ENCODE data around the gene SALL4. TPM values are rescaled to one million over a fixed set of nuclear protein-coding genes. Genes with fewer than 3 reads are reported as not detected.
"Not testable (repeated sequence)": the region's sequence is repeated elsewhere in the genome, so short reads cannot be mapped to it uniquely, and the experiment has no call there.

SALL4 gene
- total RNA-seq, 2 experiments from 2014 or later, result not detected

DNA sequence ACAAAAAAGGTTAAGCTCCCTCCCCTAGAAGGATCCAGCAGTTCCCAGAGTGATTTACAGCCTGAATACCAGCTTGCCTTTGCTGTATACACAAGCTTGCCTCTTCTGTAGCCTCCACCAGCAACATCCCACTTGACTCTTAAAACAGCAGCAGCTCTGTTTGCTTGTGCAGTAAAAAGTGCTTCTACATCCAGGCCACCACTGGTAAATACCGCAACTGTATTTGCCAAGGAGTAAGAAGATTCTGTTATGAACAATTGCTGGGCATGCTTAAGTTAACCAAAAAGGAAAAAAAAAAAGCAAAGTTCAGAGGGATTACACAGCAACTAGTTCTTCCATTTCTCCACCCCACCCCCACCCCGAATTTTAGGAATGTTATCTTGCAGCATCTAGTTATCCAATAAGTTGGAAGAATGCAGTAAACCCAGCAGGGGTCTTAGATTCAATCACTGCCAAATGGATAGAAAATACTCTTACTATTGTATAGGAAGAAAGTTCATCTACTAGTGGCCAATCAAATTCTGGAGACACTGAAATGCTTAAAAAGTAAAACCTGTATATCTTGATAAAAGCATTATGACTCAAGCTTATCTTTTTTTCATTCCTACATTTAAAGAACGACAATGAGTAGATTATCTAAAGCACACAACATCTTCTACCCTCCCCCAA is 4.8 kb downstream of the SALL4 start:
- Mint-ChIP-seq H3K4me3 (no peak overlapping the region), H3K36me3 (ENCODE audit: low read depth) (no peaks in the 10 kb centered on the region), H3K27me3 (peaks cover 47% of the 10 kb centered on the region), H3K4me1 (peaks cover 6% of the 10 kb centered on the region), H3K9me3 (no peaks in the 10 kb centered on the region), H3K27ac (no peak overlapping the region)
- DNase-seq, result no peak
- POLR2A ChIA-PET, result no interaction called here
- CTCF ChIA-PET, result interaction anchor here (0.7 to 1.7 kb wide), 3 partner anchors 13 to 809 kb away, joined by 3 to 4 read pairs (median 3); no protein-coding TSS in a partner anchor

- H3K27ac Mint-ChIP-seq, result no peak overlapping the region
- peaks cover 6% of the 10 kb centered on the region for H3K4me1 Mint-ChIP-seq
- no peak for DNase-seq
- ChIA-PET POLR2A (no interaction called here), CTCF (interaction anchor here (1.2 to 1.7 kb wide), 2 partner anchors 11 to 287 kb away, joined by 3 read pairs; no protein-coding TSS in a partner anchor)
- H3K36me3 Mint-ChIP-seq (ENCODE audit: low read depth), result no peaks in the 10 kb centered on the region
- peaks cover 40% of the 10 kb centered on the region for H3K27me3 Mint-ChIP-seq
- H3K9me3 Mint-ChIP-seq, result no peaks in the 10 kb centered on the region
- no peak overlapping the region for H3K4me3 Mint-ChIP-seq
Observed at GRCh38 chr20:51796340-51796739, 6.0 kb downstream of the SALL4 start.

- no peaks in the 10 kb centered on the region for H3K4me1 Mint-ChIP-seq
- ChIA-PET POLR2A (no interaction called here), CTCF (no interaction called here)
- no peak overlapping the region for H3K4me3 Mint-ChIP-seq
- H3K36me3 Mint-ChIP-seq (ENCODE audit: low read depth), result no peaks in the 10 kb centered on the region
- H3K27me3 Mint-ChIP-seq, result peaks cover 12% of the 10 kb centered on the region
- no peak overlapping the region for H3K27ac Mint-ChIP-seq
- DNase-seq, result no peak
- no peaks in the 10 kb centered on the region for H3K9me3 Mint-ChIP-seq
Observed at GRCh38 chr20:51792960-51793359, 9.4 kb downstream of the SALL4 start.

DNA sequence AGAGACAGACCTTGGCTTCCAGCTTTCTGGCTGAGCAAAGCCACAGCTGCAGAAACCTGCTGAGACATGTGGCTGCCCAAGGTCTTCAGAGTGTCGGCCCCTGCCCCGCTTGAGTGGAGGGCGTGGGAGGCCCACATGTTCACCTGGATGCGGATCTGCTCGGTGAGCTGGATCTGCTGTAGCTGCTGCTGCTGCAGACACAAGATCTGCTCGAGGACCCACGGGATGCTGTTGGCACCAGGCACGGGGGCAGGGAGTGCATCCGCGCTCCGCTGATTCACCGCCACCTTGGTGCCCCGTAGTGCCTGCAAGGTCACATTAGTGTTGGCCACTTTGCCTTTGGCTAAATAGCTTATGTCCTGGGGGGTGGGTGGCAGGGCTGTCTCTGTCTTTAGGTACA is 10.7 kb downstream of the SALL4 start:
- Mint-ChIP-seq H3K36me3 (ENCODE audit: low read depth) (no peaks in the 10 kb centered on the region), H3K27ac (no peak overlapping the region), H3K4me1 (no peaks in the 10 kb centered on the region), H3K4me3 (no peak overlapping the region), H3K9me3 (no peaks in the 10 kb centered on the region), H3K27me3 (no peaks in the 10 kb centered on the region)
- ChIA-PET POLR2A (no interaction called here), CTCF (interaction anchor here (1.3 kb wide), 1 partner anchor 8 kb away, joined by 4 read pairs; no protein-coding TSS in a partner anchor)
- no peak for DNase-seq

DNA sequence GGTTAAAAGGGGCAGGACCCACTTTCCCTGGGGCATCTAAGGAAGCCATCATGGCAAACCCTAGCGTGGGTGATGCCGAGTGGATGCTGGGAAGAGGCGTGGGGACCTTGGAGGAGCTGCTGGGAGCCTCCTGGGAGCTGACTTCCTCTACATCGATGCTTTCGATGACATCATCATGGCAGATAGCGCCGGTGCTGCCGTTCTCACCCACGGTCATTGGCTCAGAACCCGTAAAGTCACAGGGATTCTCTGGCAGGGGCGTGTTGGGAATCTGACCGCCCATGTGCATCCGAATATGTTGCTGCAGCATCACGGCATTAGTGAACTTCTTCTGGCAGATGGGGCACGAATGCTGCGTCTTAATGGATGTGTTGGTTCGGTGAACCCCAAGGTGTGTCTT is 12.1 kb downstream of the SALL4 start:
- ChIA-PET CTCF (interaction anchor here (0.5 kb wide), 1 partner anchor 1713 kb away, joined by 5 read pairs; no protein-coding TSS in a partner anchor), POLR2A (no interaction called here)
- no peaks in the 10 kb centered on the region for H3K27me3 Mint-ChIP-seq
- no peaks in the 10 kb centered on the region for H3K9me3 Mint-ChIP-seq
- no peak overlapping the region for H3K27ac Mint-ChIP-seq
- H3K4me3 Mint-ChIP-seq, result no peak overlapping the region
- no peaks in the 10 kb centered on the region for H3K36me3 Mint-ChIP-seq (ENCODE audit: low read depth)
- H3K4me1 Mint-ChIP-seq, result no peaks in the 10 kb centered on the region
- DNase-seq, result no peak

DNA sequence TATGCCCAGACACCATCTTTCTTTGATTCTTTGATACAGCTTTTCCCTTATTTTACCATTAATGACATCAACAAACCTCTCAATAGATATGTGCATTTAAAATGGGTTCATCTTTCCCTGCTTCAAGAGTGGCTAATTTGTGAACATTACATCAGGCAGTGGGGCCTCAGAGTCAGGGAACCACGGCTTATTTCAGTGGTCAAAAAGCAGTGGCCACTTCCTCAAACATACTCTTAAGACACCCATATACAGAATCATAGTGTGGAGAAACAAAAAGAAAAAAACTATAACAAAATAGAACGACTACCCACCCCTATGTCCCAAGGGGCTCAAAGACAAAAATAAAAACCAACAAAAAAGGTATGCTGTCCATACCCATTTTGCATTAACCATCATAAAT is 12.9 kb downstream of the SALL4 start:
- no peak overlapping the region for H3K27ac Mint-ChIP-seq
- H3K36me3 Mint-ChIP-seq (ENCODE audit: low read depth), result no peaks in the 10 kb centered on the region
- no peaks in the 10 kb centered on the region for H3K4me1 Mint-ChIP-seq
- no peak for DNase-seq
- no peaks in the 10 kb centered on the region for H3K27me3 Mint-ChIP-seq
- CTCF ChIA-PET, result interaction anchor here (1.4 kb wide), 1 partner anchor 10 kb away, joined by 6 read pairs; no protein-coding TSS in a partner anchor
- no peak overlapping the region for H3K4me3 Mint-ChIP-seq
- H3K9me3 Mint-ChIP-seq, result no peaks in the 10 kb centered on the region
- POLR2A ChIA-PET, result no interaction called here

- CTCF ChIA-PET, result interaction anchor here (1.4 kb wide), 1 partner anchor 11 kb away, joined by 6 read pairs; no protein-coding TSS in a partner anchor
- DNase-seq, result no peak
- Mint-ChIP-seq H3K4me3 (no peak overlapping the region), H3K36me3 (ENCODE audit: low read depth) (no peaks in the 10 kb centered on the region), H3K27me3 (no peaks in the 10 kb centered on the region), H3K4me1 (no peaks in the 10 kb centered on the region), H3K27ac (no peak overlapping the region), H3K9me3 (no peaks in the 10 kb centered on the region)
- POLR2A ChIA-PET, result no interaction called here
Observed at GRCh38 chr20:51788822-51789221, 13.5 kb downstream of the SALL4 start.

- no peaks in the 10 kb centered on the region for H3K36me3 Mint-ChIP-seq (ENCODE audit: low read depth)
- no peak overlapping the region for H3K4me3 Mint-ChIP-seq
- H3K27ac Mint-ChIP-seq, result no peak overlapping the region
- DNase-seq, result no peak
- ChIA-PET CTCF (interaction anchor here (1.3 kb wide), 1 partner anchor 13 kb away, joined by 3 read pairs; no protein-coding TSS in a partner anchor), POLR2A (no interaction called here)
- H3K9me3 Mint-ChIP-seq, result no peaks in the 10 kb centered on the region
- no peaks in the 10 kb centered on the region for H3K4me1 Mint-ChIP-seq
- H3K27me3 Mint-ChIP-seq, result peaks cover 9% of the 10 kb centered on the region
Observed at GRCh38 chr20:51784299-51784698, 18.0 kb downstream of the SALL4 start.

GRCh38 chr20:51778229-51778759 is 24.0 kb downstream of the SALL4 start:
- H3K36me3 Mint-ChIP-seq (ENCODE audit: low read depth); H3K9me3 Mint-ChIP-seq; POLR2A ChIA-PET; H3K4me1 Mint-ChIP-seq; DNase-seq; H3K4me3 Mint-ChIP-seq; H3K27ac Mint-ChIP-seq; CTCF ChIA-PET: not testable (repeated sequence)
- peaks cover 10% of the 10 kb centered on the region for H3K27me3 Mint-ChIP-seq

GRCh38 chr20:51775241-51775640 is 27.1 kb downstream of the SALL4 start:
- ChIA-PET CTCF (interaction anchor here (0.7 to 0.8 kb wide), 2 partner anchors 310 to 541 kb away, joined by 3 read pairs; no protein-coding TSS in a partner anchor), POLR2A (no interaction called here)
- no peak overlapping the region for H3K27ac Mint-ChIP-seq
- DNase-seq, result no peak
- H3K4me1 Mint-ChIP-seq, result no peaks in the 10 kb centered on the region
- H3K36me3 Mint-ChIP-seq (ENCODE audit: low read depth), result no peaks in the 10 kb centered on the region
- no peaks in the 10 kb centered on the region for H3K9me3 Mint-ChIP-seq
- peaks cover 5% of the 10 kb centered on the region for H3K27me3 Mint-ChIP-seq
- H3K4me3 Mint-ChIP-seq, result no peak overlapping the region

DNA sequence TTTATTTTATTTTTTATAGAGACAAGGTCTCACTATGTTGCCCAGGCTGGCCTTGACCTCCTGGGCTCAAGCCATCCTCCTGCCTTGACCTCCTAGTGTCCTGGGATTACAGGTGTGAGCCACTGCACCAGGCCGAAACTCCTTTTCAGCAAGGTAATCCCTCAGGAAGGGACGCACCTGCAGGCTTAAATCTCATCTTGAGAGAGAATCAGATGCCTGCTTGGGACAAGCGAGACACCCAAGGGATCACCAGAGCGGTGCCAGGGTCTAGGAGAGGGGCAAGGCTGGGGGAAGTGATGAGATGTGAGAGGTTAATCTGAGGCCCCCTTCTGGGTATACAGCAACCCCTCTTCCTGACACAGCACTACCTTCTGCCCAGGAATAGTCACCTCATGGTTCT is 30.1 kb downstream of the SALL4 start:
- H3K4me1 Mint-ChIP-seq, result peaks cover 12% of the 10 kb centered on the region
- DNase-seq, result no peak
- no peaks in the 10 kb centered on the region for H3K9me3 Mint-ChIP-seq
- peaks cover 7% of the 10 kb centered on the region for H3K36me3 Mint-ChIP-seq (ENCODE audit: low read depth)
- H3K27ac Mint-ChIP-seq, result no peak overlapping the region
- H3K27me3 Mint-ChIP-seq, result peaks cover 25% of the 10 kb centered on the region
- H3K4me3 Mint-ChIP-seq, result no peak overlapping the region
- POLR2A ChIA-PET, result no interaction called here
- CTCF ChIA-PET, result no interaction called here

- no peak for DNase-seq
- Mint-ChIP-seq H3K36me3 (ENCODE audit: low read depth) (peaks cover 7% of the 10 kb centered on the region), H3K9me3 (no peaks in the 10 kb centered on the region), H3K27ac (no peak overlapping the region), H3K27me3 (peaks cover 33% of the 10 kb centered on the region), H3K4me3 (no peak overlapping the region), H3K4me1 (peaks cover 17% of the 10 kb centered on the region)
- POLR2A ChIA-PET, result interaction anchor here (0.7 kb wide), 1 partner anchor 122 kb away, joined by 3 read pairs; no protein-coding TSS in a partner anchor
- CTCF ChIA-PET, result no interaction called here
Observed at GRCh38 chr20:51769976-51770615, 32.2 kb downstream of the SALL4 start.

DNA sequence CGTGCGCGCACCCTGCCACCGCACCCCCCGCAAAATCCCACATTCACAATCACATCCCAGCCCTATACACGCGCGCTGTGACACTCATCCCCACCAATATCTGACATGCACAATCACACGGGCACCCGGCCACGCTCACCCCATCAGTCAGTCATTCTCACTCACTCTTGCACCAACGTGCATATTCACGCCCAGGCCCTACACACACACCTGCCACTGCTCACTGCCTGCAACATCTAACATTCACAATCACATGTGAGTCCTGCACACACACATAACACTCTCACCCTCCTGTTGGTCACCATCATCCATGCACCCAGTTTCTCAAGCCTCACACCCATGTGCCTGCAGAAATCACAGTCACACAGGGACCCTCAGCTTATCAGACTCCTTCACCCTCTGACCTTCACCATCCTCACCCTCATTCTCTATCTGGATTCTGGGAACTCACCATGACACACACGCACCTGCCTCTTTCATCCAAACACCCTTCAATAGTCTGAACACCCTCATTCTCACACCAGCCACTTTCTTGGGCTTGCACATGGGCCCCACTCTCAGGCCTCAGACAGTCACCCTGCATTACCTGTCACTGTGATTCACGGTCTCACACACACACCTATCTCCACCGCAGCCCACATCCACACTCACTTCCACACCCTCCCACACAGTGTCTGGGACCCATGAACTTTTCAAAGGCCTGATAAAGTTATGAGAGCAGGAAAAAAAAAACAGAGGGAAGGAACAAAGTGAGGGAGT is 33.4 kb downstream of the SALL4 start:
- peaks cover 7% of the 10 kb centered on the region for H3K36me3 Mint-ChIP-seq (ENCODE audit: low read depth)
- H3K9me3 Mint-ChIP-seq, result no peaks in the 10 kb centered on the region
- ChIA-PET CTCF (no interaction called here), POLR2A (interaction anchor here (0.7 kb wide), 1 partner anchor 121 kb away, joined by 3 read pairs; no protein-coding TSS in a partner anchor)
- H3K27ac Mint-ChIP-seq, result no peak overlapping the region
- H3K4me3 Mint-ChIP-seq, result peak overlapping the region; percentile 58
- H3K27me3 Mint-ChIP-seq, result peaks cover 41% of the 10 kb centered on the region
- H3K4me1 Mint-ChIP-seq, result peaks cover 17% of the 10 kb centered on the region
- no peak for DNase-seq
